Skeletal muscle tissue (tissue), 4 donors: ENCODE data around the gene NAV3. TPM values are rescaled to one million over a fixed set of nuclear protein-coding genes. Genes with fewer than 3 reads are reported as not detected.

Experiments used
- H3K27ac ChIP-seq: one replicate; pipeline ENCODE4 v1.7.0; 2013; ENCODE audit warnings: mild to moderate bottlenecking, low read depth, low read length, inconsistent platforms
- H3K27me3 ChIP-seq, 3 donors: one replicate each; pipeline ENCODE4 v1.7.0; 2013; ENCODE audit warnings: low read length in 3 of 3; ENCODE audit not compliant: control insufficient read depth in 3 of 3, insufficient read depth in 3 of 3
- H3K36me3 ChIP-seq, 3 donors: one replicate each; pipeline ENCODE4 v1.7.0; 2013; ENCODE audit warnings: low read length in 3 of 3; ENCODE audit not compliant: control insufficient read depth in 3 of 3, insufficient read depth in 3 of 3
- H3K4me1 ChIP-seq, 3 donors: one replicate each; pipeline ENCODE4 v1.7.0; 2013; ENCODE audit warnings: low read length in 3 of 3, mild to moderate bottlenecking in 3 of 3; ENCODE audit not compliant: control insufficient read depth in 3 of 3, insufficient read depth in 3 of 3
- H3K4me3 ChIP-seq, 3 donors: one replicate each; pipeline ENCODE4 v1.7.0; 2013; ENCODE audit warnings: low read length in 3 of 3
- H3K9ac ChIP-seq, 3 donors: one replicate each; pipeline ENCODE4 v1.7.0; 2013; ENCODE audit warnings: low read length in 3 of 3, mild to moderate bottlenecking in 3 of 3, moderate library complexity in 2 of 3, low read depth in 1 of 3
- H3K9me3 ChIP-seq, 3 donors: one replicate each; pipeline ENCODE4 v1.7.0; 2013; ENCODE audit warnings: low read length in 3 of 3; ENCODE audit not compliant: control insufficient read depth in 3 of 3
- total RNA-seq: library from RNA; depleted of rRNA; stranded (reverse); fragments of >200 nt; gene quantifications from one replicate; pipeline ENCODE4 v1.2.3, GENCODE V29; 2014
- donor health status: Osteomylitis.

Gene NAV3
- total RNA-seq, 1 donor from 2014 or later = 32.9 TPM

DNA sequence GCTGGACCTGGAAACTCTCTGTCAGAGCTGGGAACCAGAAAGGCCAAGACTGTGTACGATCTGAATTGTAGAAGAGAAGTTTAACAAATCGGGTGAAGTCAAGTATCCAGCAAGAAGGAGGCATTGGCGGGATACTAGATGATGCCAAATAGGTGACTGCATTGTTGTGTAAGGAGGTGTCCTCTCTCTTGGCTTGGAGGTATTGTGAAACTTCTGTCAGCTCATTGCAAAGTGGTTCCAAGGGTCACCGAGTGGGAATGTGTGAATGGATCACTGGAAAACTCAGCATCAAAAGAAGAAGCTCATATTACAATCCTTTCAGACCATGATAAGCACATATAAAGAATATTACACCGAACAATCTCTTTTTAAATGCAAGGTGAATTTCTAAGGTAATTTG, 11.7 kb downstream of the NAV3 start:
- no peak overlapping the region for H3K9ac ChIP-seq
- H3K9me3 ChIP-seq = no peaks in the 10 kb centered on the region
- no peaks in the 10 kb centered on the region for H3K27me3 ChIP-seq
- H3K36me3 ChIP-seq = no peaks in the 10 kb centered on the region
- H3K4me3 ChIP-seq = no peak overlapping the region
- H3K27ac ChIP-seq = no peak overlapping the region
- H3K4me1 ChIP-seq = no peaks in the 10 kb centered on the region

DNA sequence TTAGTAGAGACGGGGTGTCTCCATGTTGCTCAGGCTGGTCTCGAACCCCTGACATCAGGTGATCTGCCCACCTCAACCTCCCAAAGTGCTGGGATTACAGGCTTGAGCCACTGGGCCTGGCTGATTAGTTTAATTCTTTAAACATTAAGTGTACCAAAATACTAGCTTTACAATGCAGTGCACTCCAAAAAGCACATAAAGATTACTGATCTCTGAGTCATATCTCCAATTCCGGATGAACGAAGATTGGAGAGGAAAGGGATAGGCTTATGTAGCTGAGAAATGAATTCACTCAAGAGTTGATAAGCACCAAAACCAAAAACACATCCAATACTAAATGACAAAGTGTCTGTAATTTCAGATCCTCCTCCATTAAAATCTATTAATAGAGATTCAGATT, 15.1 kb downstream of the NAV3 start:
- no peak overlapping the region for H3K9ac ChIP-seq
- H3K27me3 ChIP-seq = no peaks in the 10 kb centered on the region
- H3K36me3 ChIP-seq = no peaks in the 10 kb centered on the region
- H3K4me1 ChIP-seq = no peaks in the 10 kb centered on the region
- no peak overlapping the region for H3K4me3 ChIP-seq
- H3K27ac ChIP-seq = no peak overlapping the region
- H3K9me3 ChIP-seq = no peaks in the 10 kb centered on the region

DNA sequence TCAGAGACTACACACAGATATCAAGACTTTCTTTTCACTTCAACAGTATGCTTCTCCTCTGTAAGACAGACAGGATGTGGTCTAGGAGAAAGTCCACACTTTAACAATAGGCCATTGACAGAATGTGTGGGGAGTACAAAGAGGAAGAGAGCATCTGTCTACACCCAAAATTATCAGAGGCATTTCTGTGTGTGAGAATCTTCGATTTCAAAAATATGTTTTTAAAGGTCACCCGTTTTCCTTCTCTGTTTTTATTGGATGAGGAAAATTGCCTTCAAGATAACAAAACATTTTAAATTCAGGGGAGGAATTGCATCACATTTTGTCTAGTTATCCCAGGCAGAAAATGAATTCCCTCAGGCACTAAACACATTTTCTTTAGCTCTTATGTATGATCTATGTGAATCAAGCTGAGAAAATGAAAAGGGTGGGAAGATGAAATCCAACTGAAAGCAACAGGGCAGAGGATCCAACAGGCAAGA, 16.4 kb downstream of the NAV3 start:
- H3K27me3 ChIP-seq = no peaks in the 10 kb centered on the region
- no peak overlapping the region for H3K9ac ChIP-seq
- H3K4me1 ChIP-seq = no peaks in the 10 kb centered on the region
- H3K9me3 ChIP-seq = no peaks in the 10 kb centered on the region
- H3K36me3 ChIP-seq = no peaks in the 10 kb centered on the region
- H3K4me3 ChIP-seq = no peak overlapping the region
- peak overlapping the region; percentile 62 for H3K27ac ChIP-seq

DNA sequence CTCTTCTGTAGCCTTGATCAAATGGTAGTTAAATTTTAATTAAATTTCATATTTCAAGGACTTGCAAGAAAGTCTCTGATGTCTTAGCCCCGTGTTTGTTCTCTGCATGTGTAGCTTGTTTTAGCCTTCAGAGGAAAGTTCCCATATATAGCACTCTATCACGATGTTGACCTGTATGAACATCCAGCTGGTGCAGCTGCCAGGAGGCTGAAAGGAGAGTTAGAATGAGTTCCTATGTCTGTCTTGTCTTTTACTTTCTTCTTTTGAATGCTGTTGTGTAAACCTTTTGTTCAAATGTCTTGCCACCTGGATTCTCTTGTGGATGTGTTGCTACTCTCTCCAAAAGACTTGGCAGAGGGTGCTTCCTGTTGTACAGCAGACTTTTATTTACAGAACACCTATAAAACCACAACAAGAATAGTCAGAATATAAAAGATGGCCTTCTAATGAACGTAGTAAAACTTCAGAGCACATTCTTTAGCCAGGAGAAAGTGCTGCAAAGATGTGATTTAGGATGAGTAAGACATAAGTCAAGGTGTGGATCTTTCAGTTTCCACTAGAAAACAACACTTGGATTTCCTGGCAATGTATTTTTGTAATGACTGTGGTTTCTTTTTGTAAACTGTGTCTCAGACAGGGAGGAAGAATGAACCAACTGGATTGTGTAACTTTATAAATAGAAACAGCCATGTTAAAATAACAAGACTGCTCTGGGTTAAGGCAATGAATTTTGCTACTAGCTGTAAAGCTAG, 17.2 kb downstream of the NAV3 start:
- no peaks in the 10 kb centered on the region for H3K4me1 ChIP-seq
- no peaks in the 10 kb centered on the region for H3K27me3 ChIP-seq
- no peaks in the 10 kb centered on the region for H3K9me3 ChIP-seq
- H3K27ac ChIP-seq = peak overlapping the region; percentile 62
- no peak overlapping the region for H3K9ac ChIP-seq
- no peak overlapping the region for H3K4me3 ChIP-seq
- no peaks in the 10 kb centered on the region for H3K36me3 ChIP-seq

DNA sequence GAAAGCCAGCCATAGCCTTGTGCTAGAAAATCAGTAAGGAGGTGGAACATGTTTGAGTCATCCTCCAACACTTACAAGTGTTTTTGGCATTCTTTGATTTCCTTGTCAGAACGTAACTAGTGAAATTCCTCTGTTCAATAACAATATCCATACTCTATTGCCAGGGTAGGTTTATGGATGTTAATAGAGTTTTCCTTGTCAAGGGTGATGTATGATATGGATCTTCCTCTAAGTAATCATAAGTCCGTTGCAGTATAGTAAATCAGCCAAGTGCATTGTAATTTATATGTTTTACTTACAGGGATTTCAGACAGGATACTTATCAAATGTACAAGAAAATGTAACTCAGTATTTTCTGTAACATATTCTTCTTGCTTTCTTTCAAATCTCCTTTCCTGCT, 19.4 kb downstream of the NAV3 start:
- Histone ChIP-seq H3K9ac (no peak overlapping the region), H3K36me3 (no peaks in the 10 kb centered on the region)

DNA sequence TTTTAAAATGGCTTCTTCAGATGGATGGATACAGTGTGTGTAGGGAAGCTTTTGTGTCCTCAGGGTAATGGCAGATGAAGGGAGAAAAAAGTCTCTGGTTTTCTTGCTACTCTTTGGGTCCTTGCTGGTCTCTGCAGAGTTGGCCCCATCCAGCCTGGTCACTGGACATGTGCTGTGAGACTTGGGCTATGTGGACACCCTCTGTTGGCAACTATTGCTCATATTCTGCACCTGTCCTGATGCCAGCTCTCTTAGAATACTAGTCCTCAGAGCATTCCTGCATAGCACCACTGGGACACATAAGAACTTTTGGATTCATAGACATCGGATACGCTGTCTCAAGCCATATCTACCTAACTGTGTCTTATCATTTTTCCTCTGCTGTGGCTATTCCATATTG, 20.0 kb downstream of the NAV3 start:
- no peaks in the 10 kb centered on the region for H3K36me3 ChIP-seq
- H3K9ac ChIP-seq = no peak overlapping the region
- no peaks in the 10 kb centered on the region for H3K9me3 ChIP-seq
- H3K27me3 ChIP-seq = no peaks in the 10 kb centered on the region
- H3K4me1 ChIP-seq = no peaks in the 10 kb centered on the region
- no peak overlapping the region for H3K4me3 ChIP-seq
- no peak overlapping the region for H3K27ac ChIP-seq

More for the DNA sequence above, 19.4 kb downstream of the NAV3 start:
- H3K9me3 ChIP-seq = no peaks in the 10 kb centered on the region
- no peaks in the 10 kb centered on the region for H3K27me3 ChIP-seq
- H3K4me1 ChIP-seq = no peaks in the 10 kb centered on the region
- H3K27ac ChIP-seq = no peak overlapping the region
- H3K4me3 ChIP-seq = no peak overlapping the region

DNA sequence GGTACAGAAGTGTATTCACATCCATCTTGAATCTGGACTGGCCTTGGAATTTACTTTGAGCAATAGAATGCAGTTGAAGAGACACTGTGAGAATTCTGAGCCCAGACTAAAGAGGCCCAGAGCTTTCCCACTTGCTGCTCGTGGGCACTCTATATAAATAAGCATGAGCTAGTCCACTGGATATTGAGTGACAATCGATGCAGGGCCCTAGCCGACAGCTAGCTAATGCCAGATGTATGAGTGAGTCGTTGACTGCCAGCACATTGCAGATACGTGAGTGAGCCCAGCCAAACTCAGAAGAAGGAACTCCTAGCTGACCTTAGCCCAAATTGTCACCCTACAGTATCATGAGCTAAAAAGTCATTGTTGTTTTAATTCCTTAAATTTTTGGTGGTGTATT, 24.9 kb downstream of the NAV3 start:
- no peaks in the 10 kb centered on the region for H3K4me1 ChIP-seq
- no peaks in the 10 kb centered on the region for H3K27me3 ChIP-seq
- no peaks in the 10 kb centered on the region for H3K36me3 ChIP-seq
- no peak overlapping the region for H3K9ac ChIP-seq
- H3K9me3 ChIP-seq = no peaks in the 10 kb centered on the region
- no peak overlapping the region for H3K4me3 ChIP-seq
- no peak overlapping the region for H3K27ac ChIP-seq

DNA sequence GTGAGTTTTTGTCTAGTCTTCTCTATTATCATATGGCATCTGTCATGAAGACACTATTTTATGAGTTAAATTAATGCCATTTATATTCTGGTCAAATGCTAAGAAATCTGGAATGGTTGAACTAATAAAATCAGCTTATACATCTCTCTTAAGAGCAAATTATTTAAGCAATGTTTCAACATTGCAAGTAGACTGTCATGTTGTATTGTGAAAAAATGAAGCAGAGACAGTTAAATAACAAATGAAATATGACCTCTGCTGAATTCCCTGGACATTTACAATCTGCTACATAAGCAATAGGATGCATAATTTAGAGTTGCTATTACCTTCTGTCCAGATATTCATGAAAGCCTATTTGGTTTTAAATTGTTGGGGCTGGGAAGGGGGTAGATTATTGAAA, 30.6 kb downstream of the NAV3 start:
- H3K4me3 ChIP-seq = no peak overlapping the region
- no peak overlapping the region for H3K27ac ChIP-seq
- no peaks in the 10 kb centered on the region for H3K9me3 ChIP-seq
- no peaks in the 10 kb centered on the region for H3K27me3 ChIP-seq
- no peaks in the 10 kb centered on the region for H3K4me1 ChIP-seq
- H3K9ac ChIP-seq = no peak overlapping the region
- no peaks in the 10 kb centered on the region for H3K36me3 ChIP-seq

DNA sequence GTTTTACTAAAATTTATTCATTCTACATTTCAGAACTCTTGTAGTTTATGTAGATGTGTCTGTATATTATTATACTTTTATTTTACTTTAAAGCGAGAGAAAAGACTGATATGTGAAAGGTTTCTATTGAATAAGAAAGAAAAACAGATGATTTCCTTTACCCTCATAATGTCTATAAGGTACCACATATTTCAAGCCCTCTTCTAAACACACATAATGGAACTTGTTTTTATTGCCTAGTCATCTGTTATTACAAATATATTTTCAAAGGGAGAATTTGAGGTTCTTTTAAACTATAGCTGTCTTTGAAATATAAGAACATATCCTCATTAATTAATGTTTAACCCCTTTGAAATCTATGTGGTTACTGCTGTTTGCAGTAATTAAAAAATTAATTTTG, 34.5 kb downstream of the NAV3 start:
- Histone ChIP-seq H3K4me3 (no peak overlapping the region), H3K27me3 (no peaks in the 10 kb centered on the region), H3K9me3 (no peaks in the 10 kb centered on the region), H3K36me3 (no peaks in the 10 kb centered on the region), H3K9ac (no peak overlapping the region), H3K27ac (no peak overlapping the region), H3K4me1 (no peaks in the 10 kb centered on the region)

DNA sequence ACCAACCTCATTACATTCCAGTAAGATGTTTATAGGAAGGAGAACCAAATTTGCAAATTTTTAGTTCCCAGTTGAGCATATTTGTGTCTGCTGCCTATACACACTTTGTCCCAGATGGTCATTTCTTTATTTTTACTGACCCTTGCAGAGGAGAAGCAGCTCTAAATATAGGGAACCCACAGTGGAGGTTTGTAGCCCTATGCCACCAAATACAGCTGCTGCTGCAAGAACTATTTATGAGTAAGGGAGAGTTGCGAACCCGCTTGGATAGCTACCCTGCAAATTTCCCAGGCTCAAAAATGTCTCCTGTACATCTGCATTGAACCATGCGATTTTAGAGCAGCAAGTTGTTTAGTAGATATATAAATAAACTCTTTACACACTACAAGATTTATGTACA, 48.2 kb downstream of the NAV3 start:
- no peak overlapping the region for H3K9ac ChIP-seq
- H3K27me3 ChIP-seq = no peaks in the 10 kb centered on the region
- H3K36me3 ChIP-seq = no peaks in the 10 kb centered on the region
- H3K9me3 ChIP-seq = no peaks in the 10 kb centered on the region
- H3K4me3 ChIP-seq = no peak overlapping the region
- no peaks in the 10 kb centered on the region for H3K4me1 ChIP-seq
- no peak overlapping the region for H3K27ac ChIP-seq
